A549 (cell line): Measurements from ENCODE around the gene FAM163A. TPM values are rescaled to one million over a fixed set of nuclear protein-coding genes. Genes with fewer than 3 reads are reported as not detected.

ENCODE experiments used
- ATAC-seq, 2 experiments: fragments of 200-7000 bp in 1 of 2; fragments of >200 bp in 1 of 2; cut with Nextera tagmentation in 1 of 2; cut with Tn5 transposase in 1 of 2; 3 replicates each; pipeline versions ENCODE4 v1.8.0 to v1.9.1; 2018 to 2020; ENCODE audit warnings: mild to moderate bottlenecking in 1 of 2, moderate library complexity in 1 of 2
- CTCF ChIA-PET: fragments of 300-600 bp; sonication (Branson Sonifier 250); formaldehyde crosslinking; extraction: SDS; loops from one replicate; lab custom pipeline; 2021; ENCODE audit warnings: antibody characterized with exemption, inconsistent platforms; lab: Yijun Ruan, JAX
- POLR2A ChIA-PET: fragments of 350-600 bp; formaldehyde crosslinking; extraction: SDS; loops from one replicate; lab custom pipeline; 2021; ENCODE audit warnings: antibody characterized with exemption, inconsistent platforms; lab: Yijun Ruan, JAX
- DNase-seq, 2 experiments: peaks; one replicate each; pipeline versions ENCODE4 v3.0.0 to v3.0.0-alpha.2; 2011 to 2016; ENCODE audit warnings: low read depth in 1 of 2, low spot score in 1 of 2
- FAIRE-seq: peaks from 2 replicates; lab custom pipeline; 2011; peaks lifted over from hg19 to GRCh38; lab: Jason Lieb, UNC
- H3K27ac ChIP-seq, 2 experiments: fragments of >200 bp; sonication (Bioruptor Twin); formaldehyde crosslinking; 3 replicates each; pipeline ENCODE4 v1.5.1; 2016 to 2017
- H3K4me1 ChIP-seq: fragments of >200 bp; sonication (Bioruptor Twin); formaldehyde crosslinking; 3 replicates; pipeline ENCODE4 v1.6.1; 2016
- H3K4me2 ChIP-seq: fragments of >200 bp; sonication (Bioruptor Twin); formaldehyde crosslinking; 3 replicates; pipeline ENCODE4 v1.6.1; 2016
- H3K4me3 ChIP-seq: fragments of >200 bp; sonication (Bioruptor Twin); formaldehyde crosslinking; 3 replicates; pipeline ENCODE4 v1.5.1; 2016
- H3K9me3 ChIP-seq: fragments of >200 bp; sonication (Bioruptor Twin); formaldehyde crosslinking; 3 replicates; pipeline ENCODE4 v1.6.1; 2016
- CBX8 ChIP-seq: fragments of 200-600 bp; sonication (generic); IDR thresholded peaks from 2 replicates; pipeline ENCODE4 v1.6.1; 2016
- CHD2 ChIP-seq: fragments of 150-350 bp; IDR thresholded peaks from 2 replicates; pipeline ENCODE4 v1.6.1; 2014; ENCODE audit warnings: low read length; ENCODE audit not compliant: partially characterized antibody
- CTCF ChIP-seq: fragments of >200 bp; sonication (Bioruptor Twin); formaldehyde crosslinking; IDR thresholded peaks from 3 replicates; pipeline ENCODE4 v1.5.1; 2016
- E2F6 ChIP-seq: IDR thresholded peaks from 2 replicates; pipeline ENCODE4 v1.6.1; 2012; ENCODE audit warnings: low read depth, borderline replicate concordance
- EHF ChIP-seq: fragments of 250-450 bp; sonication (Bioruptor Pico); IDR thresholded peaks from 2 replicates; pipeline ENCODE4 v1.5.0; 2020; ENCODE audit warnings: mild to moderate bottlenecking
- ELK1 ChIP-seq: fragments of 150-350 bp; IDR thresholded peaks from 2 replicates; pipeline ENCODE4 v1.6.1; 2014; ENCODE audit warnings: low read depth, mild to moderate bottlenecking, low read length
- ESRRA ChIP-seq: fragments of 150-350 bp; IDR thresholded peaks from 2 replicates; pipeline ENCODE4 v1.6.1; 2014; ENCODE audit warnings: mild to moderate bottlenecking, low read length, borderline replicate concordance
- FOSB ChIP-seq: fragments of 250-450 bp; sonication (Bioruptor Pico); IDR thresholded peaks from 2 replicates; pipeline ENCODE4 v1.5.0; 2020; ENCODE audit warnings: mild to moderate bottlenecking, moderate library complexity
- FOXS1 ChIP-seq: fragments of 250-450 bp; sonication (Bioruptor Pico); IDR thresholded peaks from 2 replicates; pipeline ENCODE4 v1.5.0; 2020; ENCODE audit warnings: mild to moderate bottlenecking, moderate library complexity
- GATA3 ChIP-seq: IDR thresholded peaks from 2 replicates; pipeline ENCODE4 v1.6.1; 2012; ENCODE audit warnings: borderline replicate concordance
- JUN ChIP-seq, 2 experiments: fragments of >200 bp; sonication (Bioruptor Twin); formaldehyde crosslinking; IDR thresholded peaks; 2 replicates in 1 of 2; 3 replicates in 1 of 2; pipeline ENCODE4 v1.6.1; 2016 to 2017
- JUNB ChIP-seq: fragments of >200 bp; sonication (Bioruptor Twin); formaldehyde crosslinking; IDR thresholded peaks from 2 replicates; pipeline ENCODE4 v1.6.1; 2016
- KDM1A ChIP-seq: fragments of 200-600 bp; sonication (generic); IDR thresholded peaks from 2 replicates; pipeline ENCODE4 v1.6.1; 2016; ENCODE audit warnings: low read depth, mild to moderate bottlenecking
- KDM5A ChIP-seq: fragments of 200-600 bp; sonication (generic); IDR thresholded peaks from 2 replicates; pipeline ENCODE4 v1.6.1; 2016; ENCODE audit warnings: antibody characterized with exemption, mild to moderate bottlenecking
- MAFK ChIP-seq: fragments of 450-650 bp; IDR thresholded peaks from 2 replicates; pipeline ENCODE4 v1.6.1; 2014; ENCODE audit not compliant: partially characterized antibody
- MAZ ChIP-seq: fragments of 150-350 bp; IDR thresholded peaks from 2 replicates; pipeline ENCODE4 v1.6.1; 2014; ENCODE audit warnings: antibody characterized with exemption, low read depth, low read length, borderline replicate concordance
- MYC ChIP-seq: IDR thresholded peaks from 2 replicates; pipeline ENCODE4 v1.6.1; 2012; ENCODE audit warnings: mild to moderate bottlenecking, inconsistent platforms, low read length, improper control_type of control experiment, borderline replicate concordance
- PHF8 ChIP-seq: fragments of 200-600 bp; sonication (generic); IDR thresholded peaks from 2 replicates; pipeline ENCODE4 v1.6.1; 2016; ENCODE audit warnings: low read depth, mild to moderate bottlenecking, antibody characterized with exemption, moderate library complexity, borderline replicate concordance
- POLR2A ChIP-seq: IDR thresholded peaks from 2 replicates; pipeline ENCODE4 v1.6.1; 2012; ENCODE audit warnings: mild to moderate bottlenecking, low read length
- RAD21 ChIP-seq, 2 experiments: fragments of >200 bp in 1 of 2; sonication (Bioruptor Twin) in 1 of 2; formaldehyde crosslinking in 1 of 2; IDR thresholded peaks in 1 of 2; conservative IDR thresholded peaks in 1 of 2; 2 replicates in 1 of 2; 3 replicates in 1 of 2; pipeline ENCODE4 v1.6.1; 2012 to 2018; ENCODE audit warnings: inconsistent platforms in 1 of 2
- RARB ChIP-seq: fragments of 250-450 bp; sonication (Bioruptor Pico); IDR thresholded peaks from 2 replicates; pipeline ENCODE4 v1.8.0; 2021; ENCODE audit warnings: mild to moderate bottlenecking, moderate library complexity
- RFX5 ChIP-seq: fragments of 450-650 bp; IDR thresholded peaks from 2 replicates; pipeline ENCODE4 v1.7.1; 2014; ENCODE audit warnings: antibody characterized with exemption, mild to moderate bottlenecking, moderate library complexity
- SREBF2 ChIP-seq: fragments of 450-650 bp; IDR thresholded peaks from 2 replicates; pipeline ENCODE4 v1.6.1; 2014; ENCODE audit warnings: mild to moderate bottlenecking, moderate library complexity
- ZC3H11A ChIP-seq: fragments of 450-650 bp; IDR thresholded peaks from 2 replicates; pipeline ENCODE4 v1.6.1; 2014; ENCODE audit warnings: antibody characterized with exemption, mild to moderate bottlenecking
- ZFP36 ChIP-seq: fragments of 450-650 bp; IDR thresholded peaks from 2 replicates; pipeline ENCODE4 v1.6.1; 2014; ENCODE audit warnings: borderline replicate concordance; ENCODE audit not compliant: partially characterized antibody
- ZNF302 ChIP-seq: fragments of 250-450 bp; sonication (Bioruptor Pico); IDR thresholded peaks from 2 replicates; pipeline ENCODE4 v1.9.0; 2021; ENCODE audit warnings: inconsistent platforms, mild to moderate bottlenecking, moderate library complexity
- WGBS: methylation state at CpG from one replicate; pipeline ENCODE4 v1.1.6; 2017; ENCODE audit errors: missing lambda C conversion rate; 5-methylcytosine and 5-hydroxymethylcytosine counted together
- polyA plus RNA-seq, 4 experiments: library from polyadenylated mRNA; depleted of rRNA in 3 of 4; stranded (reverse); fragments of >200 nt; fragmentation: RNase III in 1 of 4; extraction: RNeasy Plus Mini Kit Qiagen cat#74134 plus additional on column Dnase treatment in 1 of 4; gene quantifications; 2 replicates in 3 of 4; 3 replicates in 1 of 4; pipeline ENCODE4 v1.2.3, GENCODE V29; 2011 to 2017
- TF ChIP-seq, protein P1 (sequence below): IDR thresholded peaks from 2 replicates; pipeline ENCODE4 v1.6.1; 2012

Gene FAM163A
- polyA plus RNA-seq, 2 of the 4 experiments (the other 2 are of a cell fraction), result not detected

- H3K4me2 ChIP-seq, result no peak overlapping the region
- no peak overlapping the region for H3K27ac ChIP-seq
- H3K4me3 ChIP-seq, result no peak overlapping the region
- TF ChIP-seq CBX8 (no peak), JUNB (no peak), RAD21 (conservative IDR thresholded peaks at IDR 0.05 in 1 of 2, IDR thresholded peaks at IDR 0.05 in 1 of 2) (no peak), EHF (CRISPR knock-in tag) (no peak)
- 52% methylated on average over 4 of the region's 4 CpGs for WGBS
- DNase-seq (no peak), FAIRE-seq (no peak), ATAC-seq (no peak)
- H3K4me1 ChIP-seq, result no peaks in the 10 kb centered on the region
- POLR2A ChIA-PET, result no interaction called here
- CTCF ChIA-PET, result interaction anchor here (1.2 to 1.4 kb wide), 4 partner anchors 15 to 88 kb away, joined by 3 to 4 read pairs (median 4); no protein-coding TSS in a partner anchor
- no peaks in the 10 kb centered on the region for H3K9me3 ChIP-seq
These were observed 51.6 kb downstream of the FAM163A start for GRCh38 chr1:179794669-179795068.

GRCh38 chr1:179798213-179798863 is 55.2 kb downstream of the FAM163A start:
- no peaks in the 10 kb centered on the region for H3K4me1 ChIP-seq
- no peak overlapping the region for H3K4me3 ChIP-seq
- no peak overlapping the region for H3K4me2 ChIP-seq
- TF ChIP-seq MYC (no peak), RAD21 (conservative IDR thresholded peaks at IDR 0.05 in 1 of 2, IDR thresholded peaks at IDR 0.05 in 1 of 2) (no peak), MAFK (no peak)
- ChIA-PET CTCF (interaction anchor here (1.4 to 5.6 kb wide), 5 partner anchors 8 to 92 kb away, joined by 3 to 46 read pairs (median 12); no protein-coding TSS in a partner anchor), POLR2A (no interaction called here)
- WGBS, result 63% methylated on average over 10 of the region's 10 CpGs
- ATAC-seq (no peak), DNase-seq (no peak), FAIRE-seq (no peak)
- no peaks in the 10 kb centered on the region for H3K9me3 ChIP-seq
- no peak overlapping the region for H3K27ac ChIP-seq

DNA sequence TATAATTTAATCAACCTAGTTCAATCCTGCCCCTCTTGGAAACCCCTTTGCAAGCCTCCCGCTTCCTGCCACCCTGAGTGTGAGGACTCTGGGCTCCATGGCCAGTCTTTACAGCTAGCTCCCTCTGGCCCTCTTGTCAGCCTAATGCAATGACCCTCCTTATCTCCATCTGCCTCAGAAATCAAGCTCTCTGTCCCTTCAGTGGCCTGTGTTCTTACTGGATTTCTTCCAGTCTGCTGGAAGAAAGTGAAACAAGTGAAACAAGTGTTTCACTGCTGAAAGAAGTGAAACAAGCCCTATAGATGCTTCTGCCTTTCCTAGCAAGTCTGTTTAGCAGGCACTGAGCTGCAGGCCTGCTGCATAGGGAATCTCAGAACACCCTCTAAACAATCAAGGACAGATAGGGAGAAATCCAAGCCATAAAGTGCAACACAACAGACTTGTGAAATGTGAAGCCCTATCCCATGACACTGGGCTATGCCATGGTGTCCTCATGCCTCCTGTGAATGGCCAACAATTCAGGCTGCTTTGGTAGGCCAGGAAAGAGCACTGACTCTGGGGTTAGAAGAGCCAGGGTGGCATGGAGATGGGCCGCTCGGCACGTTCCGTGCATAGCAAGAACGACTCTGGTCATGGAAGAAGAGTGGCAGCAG is 55.9 kb downstream of the FAM163A start:
- no peak for TF ChIP-seq RAD21 (conservative IDR thresholded peaks at IDR 0.05 in 1 of 2, IDR thresholded peaks at IDR 0.05 in 1 of 2)
- TF ChIP-seq RFX5, result no peak
- TF ChIP-seq RARB (CRISPR knock-in tag), result no peak
- TF ChIP-seq ZFP36, result no peak
- no peak for TF ChIP-seq ESRRA
- no peak for TF ChIP-seq KDM5A
- TF ChIP-seq ZC3H11A, result no peak
- no peak for TF ChIP-seq MAZ
- TF ChIP-seq CTCF, result no peak
- TF ChIP-seq, all 56 proteins: peak for 0
- CTCF ChIA-PET, result interaction anchor here (0.5 to 5.6 kb wide), 4 partner anchors 11 to 480 kb away, joined by 3 to 46 read pairs (median 28); no protein-coding TSS in a partner anchor
- H3K4me1 ChIP-seq, result no peaks in the 10 kb centered on the region
- FAIRE-seq, result no peak
- H3K9me3 ChIP-seq, result no peaks in the 10 kb centered on the region
- 81% methylated on average over 6 of the region's 6 CpGs for WGBS
- no peak overlapping the region for H3K4me2 ChIP-seq
- POLR2A ChIA-PET, result no interaction called here
- no peak for ATAC-seq
- H3K27ac ChIP-seq, result no peak overlapping the region
- no peak for DNase-seq
- H3K4me3 ChIP-seq, result no peak overlapping the region

DNA sequence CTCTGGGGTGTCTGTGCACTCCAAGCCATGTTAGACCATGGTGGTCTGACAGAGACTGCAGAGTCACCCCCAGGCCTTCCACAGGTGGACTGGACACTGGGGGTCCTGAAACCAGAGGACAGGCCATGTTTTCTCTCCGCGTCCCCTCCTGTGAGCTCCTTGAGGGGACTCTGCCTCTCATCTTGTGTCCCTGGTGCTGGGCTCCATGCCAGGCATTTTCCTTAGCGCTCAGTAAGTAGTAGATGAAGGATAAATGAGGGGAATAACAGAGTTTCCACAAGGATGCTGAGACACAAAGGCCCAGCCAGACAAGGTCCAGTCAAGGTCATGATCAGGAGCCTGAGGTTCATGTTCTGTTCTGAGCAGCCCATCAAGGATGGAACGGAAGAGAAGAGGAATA is 57.4 kb downstream of the FAM163A start:
- ATAC-seq, result no peak; a peak in 1 of 6 replicates
- POLR2A ChIA-PET, result no interaction called here
- no peak overlapping the region for H3K4me3 ChIP-seq
- 66% methylated on average over 4 of the region's 4 CpGs for WGBS
- DNase-seq, result no peak
- H3K9me3 ChIP-seq, result no peaks in the 10 kb centered on the region
- H3K27ac ChIP-seq, result no peak overlapping the region
- no peak for FAIRE-seq
- CTCF ChIA-PET, result interaction anchor here (0.6 to 5.6 kb wide), 3 partner anchors 9 to 216 kb away, joined by 3 to 43 read pairs (median 18); no protein-coding TSS in a partner anchor
- H3K4me2 ChIP-seq, result no peak overlapping the region
- no peaks in the 10 kb centered on the region for H3K4me1 ChIP-seq
- TF ChIP-seq E2F6 (no peak), SREBF2 (no peak), ZC3H11A (no peak), ELK1 (no peak), GATA3 (no peak), FOXS1 (no peak), POLR2A (no peak), PHF8 (no peak), KDM1A (no peak), FOSB (CRISPR knock-in tag) (no peak), ZNF302 (CRISPR knock-in tag) (no peak), CHD2 (no peak), JUN (IDR thresholded peaks at IDR 0.05) (no peak)
- TF ChIP-seq, protein P1, sequence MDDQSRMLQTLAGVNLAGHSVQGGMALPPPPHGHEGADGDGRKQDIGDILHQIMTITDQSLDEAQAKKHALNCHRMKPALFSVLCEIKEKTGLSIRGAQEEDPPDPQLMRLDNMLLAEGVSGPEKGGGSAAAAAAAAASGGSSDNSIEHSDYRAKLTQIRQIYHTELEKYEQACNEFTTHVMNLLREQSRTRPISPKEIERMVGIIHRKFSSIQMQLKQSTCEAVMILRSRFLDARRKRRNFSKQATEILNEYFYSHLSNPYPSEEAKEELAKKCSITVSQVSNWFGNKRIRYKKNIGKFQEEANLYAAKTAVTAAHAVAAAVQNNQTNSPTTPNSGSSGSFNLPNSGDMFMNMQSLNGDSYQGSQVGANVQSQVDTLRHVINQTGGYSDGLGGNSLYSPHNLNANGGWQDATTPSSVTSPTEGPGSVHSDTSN, result no peak
